ENCODE data around the gene RETREG1. TPM values are rescaled to one million over a fixed set of nuclear protein-coding genes. Genes with fewer than 3 reads are reported as not detected.

Gene RETREG1
- total RNA-seq, 1 experiment from 2014 or later, result 3.4 TPM

DNA sequence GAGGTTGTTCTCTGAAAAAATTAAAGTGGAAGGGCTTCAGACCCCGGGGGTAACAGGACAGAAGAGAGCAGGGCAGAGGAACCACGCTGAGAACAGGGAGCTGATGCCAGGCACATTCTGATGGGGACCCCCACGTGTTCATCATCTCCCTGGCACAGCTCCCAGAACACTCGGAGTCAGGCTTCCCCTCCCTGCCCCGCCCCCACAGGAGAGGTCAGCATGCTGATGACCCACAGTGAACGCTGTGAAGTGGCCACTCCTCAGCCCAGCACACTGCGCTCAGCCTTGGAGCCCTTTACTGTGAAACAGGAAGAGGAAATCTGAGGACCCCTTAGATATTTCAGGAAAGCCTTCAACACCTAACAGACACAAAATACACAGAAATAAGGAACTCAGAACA is 16.4 kb downstream of the RETREG1 start:
- H3K4ac ChIP-seq (ENCODE audit: low read depth, low read length), result no peak overlapping the region
- no peak overlapping the region for H4K5ac ChIP-seq (ENCODE audit: insufficient read length, low read depth, low read length)
- no peak overlapping the region for H3K56ac ChIP-seq (ENCODE audit: insufficient read length, low read depth, low read length)

More for the DNA sequence above, 16.4 kb downstream of the RETREG1 start:
- Histone ChIP-seq H2BK12ac (ENCODE audit: insufficient read length, low read depth, low read length) (no peak overlapping the region), H3K9ac (ENCODE audit: extremely low read depth, insufficient read length, low read length) (no peak overlapping the region), H3K27ac (ENCODE audit: insufficient read length, low read depth, low read length) (no peak overlapping the region), H3K23me2 (ENCODE audit: insufficient read length, low read depth, low read length, poor library complexity, severe bottlenecking) (no peaks in the 10 kb centered on the region), H2BK20ac (ENCODE audit: low read depth, low read length, poor library complexity, severe bottlenecking) (no peak overlapping the region), H3K23ac (ENCODE audit: insufficient read length, low read depth, low read length) (no peak overlapping the region), H3K27me3 (ENCODE audit: insufficient read depth, low read length) (no peaks in the 10 kb centered on the region), H2BK120ac (ENCODE audit: low read depth, low read length, poor library complexity, severe bottlenecking) (no peak overlapping the region), H3K79me1 (ENCODE audit: insufficient read depth, low read depth, low read length, poor library complexity, severe bottlenecking) (no peaks in the 10 kb centered on the region), H3K4me1 (ENCODE audit: insufficient read depth, low read length) (peaks cover 6% of the 10 kb centered on the region; the same call in 1 of the 2 replicates), H2BK5ac (ENCODE audit: insufficient read length, low read length) (no peak overlapping the region), H3K4me2 (ENCODE audit: insufficient read depth, insufficient read length, low read length) (no peak overlapping the region), H2BK15ac (ENCODE audit: low read depth, low read length) (no peak overlapping the region), H3K14ac (ENCODE audit: insufficient read depth, low read length) (no peak overlapping the region), H3K9me3 (ENCODE audit: control insufficient read depth, low read depth, low read length) (no peaks in the 10 kb centered on the region), H3K18ac (ENCODE audit: insufficient read length, low read depth, low read length) (no peak overlapping the region), H2AFZ (ENCODE audit: low read length) (no peak overlapping the region), H4K8ac (replicated peaks; ENCODE audit: insufficient read length, low read depth, low read length) (no peak overlapping the region), H3K79me2 (ENCODE audit: insufficient read depth, low read length) (no peaks in the 10 kb centered on the region), H2AK5ac (ENCODE audit: insufficient read length, low read length) (no peak overlapping the region), H4K91ac (ENCODE audit: insufficient read length, low read depth, low read length) (no peak overlapping the region), H4K20me1 (ENCODE audit: control insufficient read depth, insufficient read depth, insufficient read length) (no peaks in the 10 kb centered on the region), H3T11ph (ENCODE audit: low read length) (no peak overlapping the region)
- TF ChIP-seq, protein P1, sequence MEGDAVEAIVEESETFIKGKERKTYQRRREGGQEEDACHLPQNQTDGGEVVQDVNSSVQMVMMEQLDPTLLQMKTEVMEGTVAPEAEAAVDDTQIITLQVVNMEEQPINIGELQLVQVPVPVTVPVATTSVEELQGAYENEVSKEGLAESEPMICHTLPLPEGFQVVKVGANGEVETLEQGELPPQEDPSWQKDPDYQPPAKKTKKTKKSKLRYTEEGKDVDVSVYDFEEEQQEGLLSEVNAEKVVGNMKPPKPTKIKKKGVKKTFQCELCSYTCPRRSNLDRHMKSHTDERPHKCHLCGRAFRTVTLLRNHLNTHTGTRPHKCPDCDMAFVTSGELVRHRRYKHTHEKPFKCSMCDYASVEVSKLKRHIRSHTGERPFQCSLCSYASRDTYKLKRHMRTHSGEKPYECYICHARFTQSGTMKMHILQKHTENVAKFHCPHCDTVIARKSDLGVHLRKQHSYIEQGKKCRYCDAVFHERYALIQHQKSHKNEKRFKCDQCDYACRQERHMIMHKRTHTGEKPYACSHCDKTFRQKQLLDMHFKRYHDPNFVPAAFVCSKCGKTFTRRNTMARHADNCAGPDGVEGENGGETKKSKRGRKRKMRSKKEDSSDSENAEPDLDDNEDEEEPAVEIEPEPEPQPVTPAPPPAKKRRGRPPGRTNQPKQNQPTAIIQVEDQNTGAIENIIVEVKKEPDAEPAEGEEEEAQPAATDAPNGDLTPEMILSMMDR (conservative IDR thresholded peaks at IDR 0.05), result no peak
- Mint-ChIP-seq H3K27me3 (ENCODE audit: low read depth) (no peaks in the 10 kb centered on the region), H3K4me3 (no peak overlapping the region), H3K9me3 (peaks cover 1 to 3% of the 10 kb centered on the region in 2 experiments; a peak in 3 of 5 replicates), H3K4me1 (peaks cover 14 to 16% of the 10 kb centered on the region in 2 experiments), H3K27ac (no peak overlapping the region), H3K36me3 (ENCODE audit: insufficient read depth in 1 of 3, low read depth in 3 of 3) (peaks cover 0 to 4% (median 0%) of the 10 kb centered on the region in 3 experiments; a peak in 3 of 7 replicates)
- DNase-seq, result no peak
- no CpG with 5 or more reads among the region's 7 CpGs for WGBS (ENCODE audit: extremely low coverage, insufficient read length, low lambda C conversion rate)
